H54 (cell line): Measurements from ENCODE around the gene PHACTR4.
"Not testable (repeated sequence)": the region's sequence is repeated elsewhere in the genome, so short reads cannot be mapped to it uniquely, and the experiment has no call there.

Experiments used
- DNase-seq: peaks from one replicate; pipeline ENCODE4 v3.0.0; 2011; ENCODE audit warnings: low spot score, mixed read lengths; ENCODE audit not compliant: insufficient read length
- FAIRE-seq: peaks from 3 replicates; lab custom pipeline; 2011; peaks lifted over from hg19 to GRCh38; lab: Jason Lieb, UNC
- POLR2A ChIP-seq: IDR thresholded peaks from 2 replicates; pipeline ENCODE4 v1.6.1; 2011; ENCODE audit warnings: low read depth, mild to moderate bottlenecking, low read length

PHACTR4 gene

GRCh38 chr1:28458237-28459228, 89.0 kb downstream of the PHACTR4 start:
- TF ChIP-seq POLR2A = no peak
- FAIRE-seq = no peak

GRCh38 chr1:28466226-28466778, 96.8 kb downstream of the PHACTR4 start:
- no peak for TF ChIP-seq POLR2A
- no peak for FAIRE-seq
- DNase-seq = no peak

More at GRCh38 chr1:28458237-28459228, 89.0 kb downstream of the PHACTR4 start:
- no peak for DNase-seq

- no peak for TF ChIP-seq POLR2A
- FAIRE-seq = no peak
- no peak for DNase-seq
These were observed 100.6 kb downstream of the PHACTR4 start for GRCh38 chr1:28470146-28470545.

GRCh38 chr1:28479497-28479896, 110.0 kb downstream of the PHACTR4 start:
- not testable (repeated sequence) for FAIRE-seq, DNase-seq

GRCh38 chr1:28480308-28480707, 110.8 kb downstream of the PHACTR4 start:
- FAIRE-seq (no peak), DNase-seq (no peak)
- TF ChIP-seq POLR2A = no peak

GRCh38 chr1:28482138-28482537, 112.6 kb downstream of the PHACTR4 start:
- FAIRE-seq (no peak), DNase-seq (no peak)
- TF ChIP-seq POLR2A = no peak

GRCh38 chr1:28482702-28483101, 113.2 kb downstream of the PHACTR4 start:
- DNase-seq (no peak), FAIRE-seq (no peak)
- no peak for TF ChIP-seq POLR2A

- FAIRE-seq = no peak
- no peak for DNase-seq
These were observed 125.2 kb downstream of the PHACTR4 start for GRCh38 chr1:28494737-28495136.

GRCh38 chr1:28499553-28499952, 130.0 kb downstream of the PHACTR4 start:
- peak; percentile 41 for FAIRE-seq

More at GRCh38 chr1:28494737-28495136, 125.2 kb downstream of the PHACTR4 start:
- no peak for TF ChIP-seq POLR2A

GRCh38 chr1:28501925-28502324, 132.4 kb downstream of the PHACTR4 start:
- DNase-seq (no peak), FAIRE-seq (no peak)
- TF ChIP-seq POLR2A = no peak

More at GRCh38 chr1:28499553-28499952, 130.0 kb downstream of the PHACTR4 start:
- DNase-seq = no peak
- no peak for TF ChIP-seq POLR2A

GRCh38 chr1:28503117-28503516, 133.6 kb downstream of the PHACTR4 start:
- DNase-seq (no peak), FAIRE-seq (no peak)
- no peak for TF ChIP-seq POLR2A

GRCh38 chr1:28505406-28506187, 136.1 kb downstream of the PHACTR4 start, which contains the start of gene RCC1:
TSS of gene RCC1 (plus strand) at chr1:28506043. CDS start at chr1:28529867, 23,824 bp downstream.
- peak; percentile 65 for DNase-seq
- peak; percentile 65 for TF ChIP-seq POLR2A
- peak; percentile 64 for FAIRE-seq

GRCh38 chr1:28506907-28507246, 137.3 kb downstream of the PHACTR4 start:
- no peak for TF ChIP-seq POLR2A
- no peak for FAIRE-seq
- no peak for DNase-seq

- no peak for TF ChIP-seq POLR2A
- DNase-seq (no peak), FAIRE-seq (no peak)
These were observed 137.7 kb downstream of the PHACTR4 start for GRCh38 chr1:28507247-28507645.
